GM12892 (cell line): ENCODE measurements around the gene SPSB3.

ENCODE experiments used
- POLR2A ChIP-seq: IDR thresholded peaks from 2 replicates; pipeline ENCODE4 v1.6.1; 2011; ENCODE audit warnings: low read depth, low read length, control low read depth
- POLR2AphosphoS5 ChIP-seq: IDR thresholded peaks from 2 replicates; pipeline ENCODE4 v1.6.1; 2011; ENCODE audit warnings: low read depth, low read length, control low read depth
- TAF1 ChIP-seq: IDR thresholded peaks from 2 replicates; pipeline ENCODE4 v1.6.1; 2011; ENCODE audit warnings: low read depth, mild to moderate bottlenecking, control low read depth, low read length, borderline replicate concordance

DNA sequence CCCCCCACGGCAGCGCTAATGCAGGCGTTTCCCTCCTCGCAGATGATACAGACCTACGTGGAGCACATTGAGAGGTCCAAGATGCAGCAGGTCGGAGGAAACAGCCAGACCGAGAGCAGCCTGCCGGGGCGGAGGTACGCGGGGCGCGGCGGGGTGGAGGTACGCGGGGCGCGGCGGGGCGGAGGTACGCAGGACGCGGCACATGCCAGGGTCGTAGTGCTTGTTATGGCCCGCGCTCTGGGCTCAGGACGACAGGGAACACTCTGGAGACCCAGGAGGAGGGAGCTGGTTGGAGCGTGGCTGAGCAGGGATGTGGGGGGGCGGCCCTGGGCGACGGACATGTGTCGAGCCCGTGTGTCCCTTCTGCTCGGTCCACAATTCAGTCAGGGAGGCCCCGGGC lies 52.9 kb downstream of the SPSB3 start:
- TF ChIP-seq POLR2A: no peak
- no peak for TF ChIP-seq TAF1
- TF ChIP-seq POLR2AphosphoS5: no peak
